Measurements from ENCODE around the gene C1orf105.
A peak's percentile ranks its signal among the peaks of the same experiment; 100 is the strongest.

C1orf105 gene

DNA sequence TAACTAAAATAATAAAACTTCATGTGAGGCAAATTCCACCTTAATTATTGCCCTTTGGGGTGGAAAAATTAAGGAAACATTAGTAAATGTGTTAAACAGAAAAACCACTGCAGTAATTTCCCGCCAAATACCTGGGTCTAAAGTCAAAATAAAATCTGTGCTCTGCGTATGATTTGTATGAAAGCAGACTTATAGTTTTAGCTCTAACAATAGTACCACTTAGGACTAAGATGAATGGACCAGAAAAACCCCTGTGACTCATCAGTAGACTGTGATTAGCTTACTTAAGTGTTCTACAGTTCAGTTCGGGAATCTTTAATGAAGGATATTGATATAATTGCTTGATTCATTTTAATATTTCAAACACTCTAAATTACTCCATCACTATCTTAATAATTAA is 23.3 kb upstream of the C1orf105 start:
- DNase-seq (ENCODE audit: low read depth): no peak

DNA sequence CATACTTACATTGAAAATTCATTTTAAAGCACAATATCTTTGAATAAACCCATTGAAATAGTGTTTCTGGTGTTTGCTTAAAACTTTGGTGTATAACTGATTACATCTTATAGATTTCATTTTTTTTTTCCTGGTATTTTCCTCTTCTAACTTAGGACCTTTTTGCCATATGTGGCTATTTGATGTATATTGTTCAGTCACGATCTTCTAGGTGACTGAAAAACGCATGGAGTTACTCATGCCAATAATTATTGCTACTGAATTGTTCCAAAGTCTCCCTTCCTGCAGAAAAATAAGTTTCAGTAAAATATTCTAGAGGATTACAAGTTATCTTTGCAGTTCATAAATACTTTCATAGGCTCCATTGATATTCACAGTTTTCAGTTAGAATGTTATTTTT is 22.9 kb upstream of the C1orf105 start:
- no peak for DNase-seq (ENCODE audit: low read depth)

DNA sequence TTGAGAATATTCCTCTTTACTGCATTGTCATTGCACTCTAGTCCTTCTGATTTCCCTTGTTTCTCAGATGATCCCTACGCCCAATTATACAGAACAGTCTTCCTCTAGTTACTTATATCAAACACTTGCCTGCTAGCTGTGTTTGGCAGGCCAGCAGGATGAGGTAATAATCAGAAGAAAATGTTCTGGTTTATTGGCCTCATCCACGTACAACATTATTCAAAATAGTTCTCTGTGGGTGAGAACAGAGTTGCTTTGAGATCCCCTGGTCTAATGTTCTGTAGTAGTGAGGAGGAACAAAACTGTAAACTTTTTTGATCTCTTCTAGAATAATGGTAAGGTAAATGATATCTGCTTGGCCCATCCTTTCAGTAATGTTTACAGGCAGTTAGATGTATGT is 22.3 kb upstream of the C1orf105 start:
- no peak for DNase-seq (ENCODE audit: low read depth)

DNA sequence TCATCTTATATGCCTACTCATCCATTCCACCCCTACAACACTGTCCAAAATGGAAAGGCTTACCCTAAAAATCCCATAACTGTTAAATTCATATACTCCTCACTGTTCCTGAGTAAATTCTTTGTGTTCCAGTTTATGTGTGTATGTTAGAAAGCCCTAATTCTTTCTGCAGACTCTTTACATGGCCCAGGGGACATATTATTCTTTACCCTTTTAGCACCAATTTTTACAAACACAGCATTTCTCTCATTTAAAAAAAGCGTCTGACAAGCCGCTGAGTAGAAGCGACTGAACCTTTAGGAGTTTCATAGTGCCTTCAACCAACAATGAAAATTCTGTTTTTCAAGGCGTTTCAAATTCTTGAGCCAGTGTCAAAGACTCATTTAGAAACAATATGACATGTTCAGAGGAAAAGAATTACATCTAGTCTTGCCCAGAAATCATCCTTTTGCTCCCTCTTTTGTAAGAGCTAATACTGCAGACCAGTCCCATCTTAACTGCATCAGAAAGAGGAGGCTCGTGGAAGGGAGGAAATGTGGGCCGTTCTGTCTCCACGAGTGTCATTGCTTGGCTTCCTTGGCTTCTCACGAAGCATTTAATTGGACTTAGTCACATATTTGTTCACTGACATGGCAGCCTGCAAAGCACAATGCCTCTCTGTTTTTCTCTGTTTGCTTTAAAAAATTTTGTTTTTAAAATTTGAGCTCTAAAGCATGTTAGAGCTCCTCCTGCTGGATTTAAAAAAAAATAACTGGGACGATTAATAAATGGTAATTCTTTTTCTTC is 21.3 kb upstream of the C1orf105 start:
- DNase-seq (ENCODE audit: low read depth): peak; percentile 6

DNA sequence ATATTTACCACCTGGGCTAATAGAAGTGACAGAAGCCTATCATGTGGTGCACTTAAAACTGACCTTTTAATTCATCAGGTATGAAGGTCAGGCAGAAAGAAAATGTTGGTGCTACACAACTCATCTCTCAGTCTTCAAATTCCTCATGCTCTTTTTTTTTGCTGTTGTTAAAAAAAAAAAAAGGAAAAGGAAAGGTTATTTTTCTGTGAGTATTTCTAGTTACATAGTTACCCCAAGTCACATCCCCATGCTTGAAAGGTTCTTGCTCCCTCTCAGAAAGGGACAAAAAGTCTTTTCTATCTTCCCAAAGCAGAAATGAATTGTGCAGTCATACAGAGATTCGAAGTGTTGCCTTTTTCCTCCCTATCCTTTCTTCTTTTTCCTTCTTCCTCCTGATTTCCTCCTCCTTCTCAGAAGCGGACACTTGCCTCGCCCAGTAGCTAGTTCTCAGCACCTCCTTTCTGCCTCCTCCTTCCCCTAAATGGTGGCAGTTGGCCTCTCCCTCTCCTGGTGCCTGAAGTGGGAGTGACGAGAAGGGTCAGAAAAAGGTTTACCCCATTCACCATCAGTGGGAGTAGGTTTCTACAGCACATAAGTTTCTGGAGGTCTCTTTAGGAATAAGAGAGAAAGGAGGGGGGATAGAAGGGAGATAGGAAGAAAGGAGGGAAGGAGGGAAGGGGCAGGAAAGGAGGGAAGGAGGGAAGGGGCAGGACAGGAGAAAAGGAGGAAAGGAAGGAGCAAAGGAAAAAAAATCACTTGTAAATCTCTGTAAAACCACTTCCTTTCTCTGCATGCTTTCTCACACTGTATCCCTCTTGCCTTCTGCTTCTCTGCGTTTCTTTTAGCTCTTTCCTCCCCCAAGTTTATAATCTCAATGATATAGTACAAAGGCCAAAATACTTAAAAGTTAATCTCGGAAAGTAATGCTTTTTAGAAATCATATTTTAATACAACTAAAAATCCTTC is 20.4 kb upstream of the C1orf105 start:
- no peak for DNase-seq (ENCODE audit: low read depth)

DNA sequence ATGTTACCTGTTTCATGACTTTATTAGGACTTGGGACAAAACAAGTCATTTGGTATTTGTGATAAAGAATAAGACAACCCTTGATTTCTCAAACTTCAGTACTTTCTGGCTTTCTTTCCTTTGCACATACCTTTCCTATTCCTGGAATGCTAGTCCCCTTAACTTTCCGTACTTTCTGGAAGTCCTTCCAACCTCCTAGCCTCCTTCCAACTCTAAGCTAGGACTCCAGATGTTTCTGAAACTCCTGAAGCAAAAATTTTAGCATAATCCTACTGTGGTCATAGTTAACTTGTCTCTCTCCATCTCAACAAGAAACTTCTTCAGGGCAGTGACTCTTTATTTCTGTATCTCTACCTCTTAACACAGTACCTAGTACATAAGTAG is 19.8 kb upstream of the C1orf105 start:
- no peak for DNase-seq (ENCODE audit: low read depth)

DNA sequence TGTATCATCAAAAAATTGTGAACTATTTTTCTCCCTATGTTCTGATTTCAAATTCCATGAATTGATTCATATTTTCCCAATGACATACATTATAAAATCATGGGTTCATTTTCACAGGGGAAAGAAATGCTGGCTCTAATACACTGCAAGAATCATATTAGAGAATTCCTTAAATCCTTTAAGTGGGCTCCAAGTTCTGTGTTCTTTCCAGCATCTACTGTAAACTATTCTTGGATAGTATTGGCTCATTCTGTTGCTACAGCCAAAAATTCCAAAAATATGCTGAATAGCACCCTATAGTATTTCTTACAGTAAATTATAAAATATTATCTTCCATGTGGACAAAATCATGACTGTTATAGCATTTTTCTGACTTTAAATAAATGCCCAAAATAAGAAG is 19.0 kb upstream of the C1orf105 start:
- DNase-seq (ENCODE audit: low read depth): no peak

DNA sequence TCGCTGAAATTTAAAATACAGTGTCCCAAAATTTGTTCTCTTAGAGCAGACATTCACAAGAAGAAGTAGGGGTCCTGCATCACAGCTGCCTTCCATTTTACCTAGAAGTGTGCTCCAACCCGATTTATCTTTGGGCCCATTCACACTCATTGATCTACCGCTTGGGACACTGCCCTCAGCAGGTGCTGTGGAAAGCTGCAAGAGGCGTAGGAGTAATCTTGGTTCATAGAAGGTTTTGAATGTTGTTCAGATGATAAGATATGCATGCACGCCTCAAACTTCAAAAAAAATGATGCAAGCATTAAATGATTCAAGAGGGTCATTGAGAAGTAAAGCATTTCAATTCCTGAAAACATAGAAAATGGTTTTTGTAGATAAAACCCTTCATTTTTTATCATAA is 18.6 kb upstream of the C1orf105 start:
- no peak for DNase-seq (ENCODE audit: low read depth)

DNA sequence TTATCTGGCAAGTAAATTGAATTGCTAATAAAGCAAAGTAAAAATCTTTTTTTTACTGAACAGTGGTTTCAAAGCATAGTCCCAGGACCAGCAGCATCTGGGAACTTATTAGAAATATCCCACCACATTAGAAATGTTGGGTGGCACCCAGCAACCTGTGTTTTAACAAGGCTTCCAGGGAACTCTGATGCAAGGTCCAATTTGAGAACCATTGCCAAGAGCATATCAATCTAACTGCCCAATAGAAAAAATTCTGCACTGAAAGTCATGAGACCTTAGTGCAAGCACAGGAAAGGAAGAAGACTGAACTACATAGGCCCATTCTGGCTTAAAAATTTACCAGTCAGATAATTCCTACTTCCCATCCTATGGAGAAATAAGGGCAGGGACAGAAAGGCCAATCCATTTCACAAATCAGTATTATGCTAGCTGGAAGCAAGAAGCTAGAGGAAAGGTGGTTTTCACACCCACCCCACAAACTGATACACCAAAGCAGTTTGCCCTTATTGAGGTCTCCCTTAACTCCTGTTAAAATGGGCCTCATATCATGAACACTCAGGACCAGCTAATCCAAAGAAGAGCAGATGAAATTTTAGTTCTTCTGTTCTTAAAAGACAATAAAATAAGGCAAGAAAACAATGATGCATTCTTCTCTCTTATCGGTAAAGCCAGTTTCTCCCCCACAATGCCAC is 17.5 kb upstream of the C1orf105 start:
- DNase-seq (ENCODE audit: low read depth): no peak

DNA sequence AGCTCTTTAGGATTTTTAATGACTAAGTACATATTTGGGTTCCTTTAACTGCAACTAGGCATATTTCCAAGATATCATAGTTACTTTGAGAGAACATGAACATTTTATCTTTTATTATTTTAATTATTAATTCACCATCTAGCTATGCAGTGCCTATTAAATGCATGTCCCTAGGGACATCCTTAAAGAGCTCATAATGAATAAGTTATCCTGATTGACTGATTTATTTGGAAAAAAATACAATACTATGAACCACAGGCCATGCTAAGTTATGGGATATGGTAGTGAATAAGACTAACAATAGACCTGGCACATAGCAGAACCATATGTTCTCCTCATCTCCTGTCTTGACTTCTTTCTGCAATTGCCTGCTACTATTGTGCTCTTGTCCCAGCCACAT is 16.4 kb upstream of the C1orf105 start:
- no peak for DNase-seq (ENCODE audit: low read depth)

DNA sequence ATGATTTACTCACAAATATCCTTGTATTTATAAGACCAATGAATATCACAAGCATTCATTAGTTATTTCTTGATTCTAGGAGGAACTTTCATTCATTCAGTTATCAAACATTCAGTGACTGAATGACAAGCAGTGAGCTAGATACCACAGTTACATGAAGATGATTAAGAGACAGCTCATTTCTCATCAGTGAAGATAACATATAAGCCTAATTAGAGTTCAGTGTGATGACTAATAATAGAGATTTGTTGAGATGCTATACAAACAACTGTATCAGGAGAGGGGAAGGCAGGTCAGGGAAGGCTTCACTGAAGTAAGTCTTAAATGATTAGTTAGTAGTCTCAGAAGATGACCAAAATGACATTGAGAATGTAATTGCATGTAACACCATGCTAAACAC is 14.6 kb upstream of the C1orf105 start:
- DNase-seq (ENCODE audit: low read depth): no peak

DNA sequence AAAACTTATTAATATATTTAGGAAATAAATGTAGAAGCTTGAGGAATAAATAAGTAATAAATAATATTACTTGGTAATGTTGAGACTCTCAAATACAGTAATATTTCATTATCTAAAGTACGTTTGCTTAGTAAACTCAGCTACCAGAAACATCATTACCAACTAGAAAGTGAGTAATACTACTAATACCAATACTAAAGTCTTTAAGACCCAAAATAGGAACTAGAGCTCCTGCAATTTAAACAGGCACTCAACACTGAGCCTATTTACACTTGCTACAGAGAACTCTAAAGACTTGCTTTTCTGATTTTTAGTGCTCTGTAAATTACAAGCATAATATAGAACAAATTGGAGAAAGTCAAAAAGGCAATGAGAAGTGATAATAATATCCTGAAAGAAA is 13.5 kb upstream of the C1orf105 start:
- no peak for DNase-seq (ENCODE audit: low read depth)

DNA sequence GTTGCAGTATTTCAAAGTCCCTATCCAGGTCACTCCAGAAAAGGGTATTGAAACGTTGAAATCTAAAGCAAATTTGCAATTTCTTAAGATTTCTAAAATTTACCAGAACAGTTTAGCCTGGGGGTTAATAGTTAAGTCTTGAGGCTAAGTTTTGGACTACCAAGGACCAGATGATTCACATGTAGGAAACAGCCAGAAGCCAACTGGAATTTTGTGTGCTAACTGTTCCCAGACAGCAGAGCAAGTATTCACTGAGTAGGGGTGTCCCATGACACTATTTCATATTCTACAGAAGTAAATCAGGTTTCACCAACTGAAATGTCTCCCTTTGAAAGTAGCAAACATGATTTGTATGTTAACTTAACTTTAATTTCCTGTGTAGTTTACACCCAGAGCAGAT is 11.5 kb upstream of the C1orf105 start:
- DNase-seq (ENCODE audit: low read depth): no peak

DNA sequence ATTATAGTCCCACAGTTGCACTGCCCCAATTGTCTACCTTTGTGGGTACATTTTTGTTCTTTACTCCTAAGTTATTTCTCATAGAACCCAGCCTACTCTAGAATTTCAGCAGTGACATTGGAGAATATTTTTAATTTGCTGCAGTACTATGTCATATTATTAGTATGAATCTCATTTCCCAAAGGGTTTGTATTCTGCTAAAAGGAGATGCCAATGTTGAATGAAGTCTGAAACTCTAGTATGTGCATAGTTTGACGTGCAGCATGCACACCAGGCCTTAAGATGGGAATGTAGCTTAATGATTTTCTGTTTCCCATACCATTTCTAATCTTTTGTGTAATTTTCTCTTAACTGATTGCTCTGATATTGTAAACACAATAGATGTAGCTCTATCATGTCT is 10.5 kb upstream of the C1orf105 start:
- no peak for DNase-seq (ENCODE audit: low read depth)

DNA sequence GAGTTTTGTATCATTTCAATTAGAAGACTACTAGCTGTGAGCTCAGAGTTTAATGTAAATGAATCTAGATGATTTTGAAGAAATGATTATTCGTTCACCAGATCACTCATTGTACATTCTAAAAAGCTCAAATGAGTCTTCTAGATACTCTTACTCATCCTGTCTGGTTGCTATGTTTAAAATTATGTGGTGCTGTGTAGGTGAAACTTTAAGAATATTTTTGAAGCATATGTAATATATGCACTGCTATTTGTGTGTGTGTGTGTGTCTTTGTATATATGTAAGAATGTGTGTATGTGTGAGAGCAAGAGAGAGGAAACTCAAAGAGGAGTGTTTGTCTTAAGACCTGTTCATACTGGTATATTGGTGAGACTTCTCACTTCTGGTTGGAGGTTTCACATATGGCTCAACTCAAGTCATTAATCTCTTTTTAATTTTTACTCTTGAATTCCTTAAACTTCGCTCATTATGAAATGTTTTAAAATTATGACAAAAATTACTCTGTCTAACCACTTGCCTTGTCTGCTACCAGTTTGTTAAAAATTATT is 8.6 kb upstream of the C1orf105 start:
- DNase-seq (ENCODE audit: low read depth): no peak

DNA sequence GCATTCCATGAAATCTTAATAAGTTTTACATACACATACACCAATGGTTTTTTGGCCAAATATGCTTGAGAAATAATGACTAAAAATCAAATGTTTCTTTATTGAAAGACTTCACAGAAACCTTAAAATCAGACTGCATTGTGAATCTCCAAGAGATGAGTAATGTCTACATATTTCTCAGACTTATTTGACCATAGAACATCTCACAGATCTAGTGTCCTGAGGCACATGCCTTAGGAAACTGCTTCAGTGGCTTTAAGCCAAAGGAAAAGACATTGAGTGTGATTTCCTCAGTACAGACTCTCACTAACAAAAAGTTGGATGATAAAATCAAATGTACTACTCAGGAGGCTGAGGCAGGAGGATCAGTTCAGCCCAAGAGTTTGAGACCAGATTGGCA is 6.2 kb upstream of the C1orf105 start:
- no peak for DNase-seq (ENCODE audit: low read depth)

DNA sequence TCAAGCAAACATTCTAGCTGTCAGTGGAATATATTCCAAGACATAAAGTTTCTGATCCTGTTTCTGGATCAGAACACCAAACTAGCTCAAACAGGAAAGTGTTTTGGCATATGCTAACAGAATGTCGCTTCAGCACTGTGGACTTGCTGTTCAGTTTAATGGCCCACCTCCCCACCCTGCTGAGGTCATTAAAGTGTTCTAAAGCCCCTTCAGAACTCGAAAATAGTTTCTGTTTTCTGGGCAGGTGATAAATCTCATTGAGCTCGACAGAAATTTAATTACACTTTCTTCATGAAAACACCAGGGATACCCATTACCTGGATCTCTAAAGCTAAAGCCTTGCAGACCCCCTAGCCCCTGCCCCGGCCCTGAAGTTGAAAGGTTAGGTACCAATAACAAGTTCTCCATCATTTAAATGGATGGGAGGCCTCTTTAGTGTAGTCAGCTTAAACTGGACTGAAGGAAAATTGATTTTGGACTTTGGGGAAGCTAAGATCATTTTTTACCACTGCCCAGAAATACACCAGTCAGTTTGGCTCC is 3.9 kb upstream of the C1orf105 start:
- no peak for DNase-seq (ENCODE audit: low read depth)

DNA sequence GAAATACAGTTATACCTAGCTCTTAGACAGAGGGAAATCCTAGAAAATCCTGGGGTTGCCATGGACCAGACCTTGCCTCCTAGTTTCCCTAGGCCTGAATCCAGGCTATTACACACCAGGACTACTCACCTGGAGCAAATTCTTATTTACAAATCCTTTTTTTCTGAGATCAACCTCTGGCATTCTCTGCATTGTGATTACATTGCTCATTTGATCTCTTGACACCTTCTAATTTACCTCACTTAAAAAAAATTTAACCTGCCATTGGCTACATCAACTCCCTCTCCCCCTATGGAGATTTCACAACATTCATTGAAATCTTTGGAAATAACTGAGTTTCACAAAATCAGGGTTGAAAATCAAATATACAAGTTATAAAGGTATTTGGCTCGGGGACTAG is 2.9 kb upstream of the C1orf105 start:
- no peak for DNase-seq (ENCODE audit: low read depth)

DNA sequence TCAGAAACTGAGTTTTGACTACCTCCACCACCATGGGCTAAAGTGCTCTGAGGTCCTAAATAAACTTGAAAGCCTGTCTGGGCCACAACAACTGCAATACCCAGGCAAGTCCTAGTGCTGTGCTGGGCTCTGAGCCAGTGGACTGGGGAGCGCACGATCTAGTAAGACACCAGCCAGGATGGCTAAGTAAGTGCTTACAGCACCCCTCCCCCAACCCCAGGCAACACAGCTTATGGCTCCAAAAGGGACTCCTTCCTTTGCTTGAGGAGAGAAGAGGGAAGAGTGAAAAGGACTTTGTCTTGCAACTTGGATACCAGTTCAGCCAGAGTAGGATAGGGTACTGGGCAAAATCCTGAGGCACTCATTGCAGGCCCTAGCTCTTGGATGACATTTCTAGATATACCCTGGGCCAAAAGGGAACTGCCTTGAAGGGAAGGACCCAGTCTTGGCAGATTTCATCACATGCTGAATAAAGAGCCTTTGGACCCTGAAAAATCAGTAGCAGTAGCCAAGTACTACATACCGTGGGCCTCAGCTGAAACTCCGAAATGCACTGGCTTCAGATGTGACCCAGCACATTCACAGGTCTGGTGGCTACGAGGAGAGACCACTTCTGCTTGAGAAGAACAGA is 1.6 kb downstream of the C1orf105 start:
- no peak for DNase-seq (ENCODE audit: low read depth)

DNA sequence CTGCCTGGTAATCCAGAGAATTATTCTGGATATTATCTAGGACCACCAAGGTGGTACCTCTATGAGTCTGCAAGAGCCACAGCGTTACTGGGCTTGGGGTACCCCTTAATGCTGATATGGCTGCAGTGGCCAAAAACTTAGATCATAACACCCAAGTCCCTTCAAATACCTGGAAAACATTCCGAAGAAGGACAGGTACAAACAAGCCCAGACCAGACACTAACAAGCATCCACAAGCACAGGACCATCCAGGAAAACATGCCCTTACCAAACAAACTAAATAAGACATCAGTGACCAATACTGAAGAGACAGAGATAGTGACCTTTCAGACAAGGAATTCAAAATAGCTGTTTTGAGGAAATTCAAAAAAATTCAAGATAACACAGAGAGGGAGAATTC is 2.9 kb downstream of the C1orf105 start:
- DNase-seq (ENCODE audit: low read depth): no peak

DNA sequence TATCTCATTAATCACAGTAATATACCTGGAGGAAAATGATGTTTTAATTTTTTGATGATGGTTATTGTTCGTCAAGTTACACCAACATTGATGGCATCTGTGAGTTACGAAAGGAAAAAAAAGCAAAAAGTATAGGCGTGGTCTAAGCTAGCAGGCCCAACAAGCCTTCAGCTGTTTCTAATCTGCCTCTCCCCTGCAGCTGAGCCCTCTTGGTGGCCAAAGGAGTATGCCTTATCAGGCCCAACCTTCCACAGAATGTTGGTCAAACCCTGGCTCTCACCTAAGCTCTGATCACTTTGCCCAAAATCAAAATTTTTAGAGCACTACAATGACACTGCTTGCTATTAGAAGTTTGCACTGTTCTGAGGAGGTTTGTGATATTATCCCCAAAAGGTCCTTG is 4.9 kb downstream of the C1orf105 start:
- no peak for DNase-seq (ENCODE audit: low read depth)

DNA sequence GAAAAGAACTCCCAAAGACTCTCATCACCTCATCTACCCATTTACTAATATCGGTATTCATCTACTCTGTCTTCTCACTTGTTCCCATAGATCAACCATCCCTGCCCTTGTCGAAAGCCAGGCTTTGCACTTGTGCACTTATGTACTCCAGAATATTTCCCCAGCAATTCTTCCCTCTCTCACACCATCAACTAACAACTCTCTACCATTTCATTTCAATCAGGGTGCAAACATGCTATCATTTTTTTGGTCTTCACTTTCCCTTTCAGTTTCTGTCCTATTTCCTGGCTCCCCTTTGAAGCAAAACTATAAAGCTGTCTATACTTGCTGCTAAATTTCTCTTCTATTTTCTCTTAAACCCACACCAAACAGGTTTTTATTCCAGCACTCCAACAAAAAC is 6.7 kb downstream of the C1orf105 start:
- DNase-seq (ENCODE audit: low read depth): no peak
